GM21825 (cell line): ENCODE measurements around the gene ACAD8.
A peak's percentile ranks its signal among the peaks of the same experiment; 100 is the strongest.
"Not testable (repeated sequence)": the region's sequence is repeated elsewhere in the genome, so short reads cannot be mapped to it uniquely, and the experiment has no call there.

Experiments
- ATAC-seq: cut with Tn5 transposase; IDR thresholded peaks from one replicate; pipeline ENCODE4 v1.9.1; 2021; ENCODE audit warnings: mild to moderate bottlenecking, moderate library complexity; ENCODE audit not compliant: unreplicated experiment

ACAD8 gene

DNA sequence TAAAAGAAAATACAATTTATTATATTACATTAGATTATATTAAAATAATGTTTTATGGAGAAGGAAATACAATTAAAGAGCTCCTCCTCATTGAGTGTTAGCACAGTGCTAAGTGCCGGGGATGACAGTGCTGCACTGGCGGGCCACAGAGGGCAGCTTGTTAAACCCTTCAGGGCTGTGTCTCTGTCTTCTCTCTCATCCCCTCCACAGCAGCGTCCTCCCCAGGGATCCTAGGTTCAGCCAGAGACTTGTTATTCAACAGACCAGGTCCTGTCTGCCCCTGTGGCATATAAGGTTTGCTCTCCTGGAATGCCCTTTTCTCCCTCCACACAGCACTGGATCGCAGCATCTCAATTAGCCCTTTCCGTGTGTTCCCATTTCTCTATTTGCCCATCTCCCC is 14.4 kb upstream of the ACAD8 start:
- no peak for ATAC-seq

DNA sequence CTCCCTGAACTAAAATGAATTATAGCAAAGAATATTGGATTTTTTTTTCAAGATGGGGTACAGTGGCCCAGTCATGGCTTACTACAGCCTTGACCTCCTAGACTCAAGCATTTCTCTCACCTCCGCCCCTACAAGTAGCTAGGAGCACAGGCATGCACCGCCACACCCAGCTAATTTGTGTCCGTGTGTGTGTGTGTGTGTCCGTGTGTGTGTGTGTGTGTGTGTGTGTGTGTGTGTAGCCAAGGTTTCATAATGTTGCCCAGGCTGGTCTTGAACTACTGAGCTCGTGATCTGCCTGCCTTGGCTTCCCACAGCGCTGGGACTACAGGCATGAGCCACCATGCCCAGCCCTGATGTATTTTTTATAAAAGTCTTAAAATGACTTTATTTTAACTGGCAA is 12.8 kb upstream of the ACAD8 start:
- no peak for ATAC-seq

DNA sequence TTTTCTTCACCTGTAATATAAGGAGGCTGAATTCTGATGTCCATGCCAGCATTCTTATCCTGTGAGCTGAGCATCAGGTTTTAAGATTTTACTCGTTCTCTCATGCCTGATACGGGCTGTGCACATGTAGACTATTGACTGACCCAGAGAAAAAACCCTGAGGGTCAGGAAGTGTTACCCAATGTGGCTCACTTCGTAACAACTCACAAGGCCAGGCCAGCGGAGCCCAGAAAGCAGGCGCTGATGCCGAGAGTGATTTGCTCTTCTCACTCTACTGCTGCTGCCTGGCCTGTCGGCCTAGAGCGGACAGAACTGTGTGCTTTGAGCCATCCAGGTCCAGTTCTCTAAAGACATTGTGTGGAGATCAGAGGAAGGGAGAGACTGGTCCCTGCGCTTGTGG is 11.0 kb upstream of the ACAD8 start:
- ATAC-seq, result no peak

DNA sequence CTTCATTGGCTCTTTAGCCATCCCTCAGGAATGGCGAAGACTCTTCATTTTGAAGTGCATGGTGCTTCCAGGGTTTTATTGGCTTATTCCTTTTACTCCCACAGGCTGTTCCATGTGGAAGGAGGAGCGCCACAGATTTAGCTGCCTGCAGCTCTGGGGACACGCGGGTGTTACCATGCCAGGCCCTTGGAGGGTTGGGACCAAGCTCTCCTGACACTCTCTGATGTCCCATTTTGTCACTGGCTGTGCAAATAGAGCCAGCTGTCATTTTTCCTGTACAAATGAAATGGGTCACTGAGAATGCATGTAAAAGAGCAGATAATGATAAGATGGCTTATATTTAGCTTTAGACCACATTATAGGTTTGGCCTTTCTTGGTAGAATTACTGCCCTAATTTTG is 9.5 kb upstream of the ACAD8 start:
- no peak for ATAC-seq

DNA sequence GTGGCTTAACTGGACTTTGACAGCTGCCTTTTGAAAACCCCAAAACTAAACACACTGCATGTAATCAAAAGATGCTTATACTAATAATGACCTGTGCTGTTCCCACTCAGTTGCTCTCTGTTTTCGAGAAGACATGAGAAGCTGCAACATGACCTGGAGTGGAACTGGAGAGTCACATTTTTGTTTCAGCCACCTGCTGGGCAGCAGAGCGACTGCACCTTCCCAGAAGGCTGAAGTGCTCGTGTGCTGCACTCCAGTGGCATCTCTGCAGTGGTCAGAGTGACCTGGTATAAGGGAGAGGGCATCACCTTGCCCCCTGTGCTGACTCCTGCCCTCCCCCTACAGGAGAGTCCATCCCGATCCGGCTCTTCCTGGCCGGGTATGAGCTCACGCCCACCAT is 8.8 kb upstream of the ACAD8 start:
- peak; percentile 71 for ATAC-seq

DNA sequence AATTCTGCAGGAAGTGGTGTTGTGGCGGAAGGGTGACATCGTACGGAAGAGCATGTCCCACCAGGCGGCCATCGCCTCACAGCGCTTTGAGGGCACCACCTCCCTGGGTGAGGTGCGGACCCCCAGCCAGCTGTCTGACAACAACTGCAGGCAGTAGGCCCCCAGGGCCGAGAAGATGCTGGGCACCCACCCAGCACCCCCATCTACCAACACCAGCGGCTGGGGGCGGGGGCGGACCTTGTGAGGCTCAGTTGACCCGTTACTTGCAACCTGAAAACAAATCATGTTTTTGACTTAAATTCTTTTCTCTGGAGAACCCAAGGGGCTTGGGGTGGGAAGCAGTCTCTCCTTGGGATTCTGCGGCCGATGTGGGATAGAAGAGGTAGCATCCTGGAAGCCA is 7.9 kb upstream of the ACAD8 start:
- no peak for ATAC-seq

DNA sequence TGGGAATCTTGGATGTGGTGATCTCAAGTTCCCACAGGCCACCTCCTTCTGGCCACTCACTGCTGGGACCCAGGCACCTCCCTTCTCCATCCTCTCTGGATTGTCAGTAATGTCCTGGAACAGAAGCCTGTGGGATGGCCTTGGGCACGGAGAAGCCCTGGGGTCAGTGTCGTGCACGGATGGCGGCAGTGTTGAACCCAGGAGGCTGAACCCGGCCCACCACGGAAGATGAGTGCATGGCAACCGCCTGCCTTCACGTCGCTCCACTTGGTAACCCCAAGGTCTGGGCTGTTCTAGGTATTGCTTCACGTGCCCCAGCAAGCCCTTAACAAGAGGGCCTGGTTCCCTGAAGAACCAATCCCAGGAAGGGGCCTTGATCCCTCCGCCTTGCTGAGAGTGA is 7.3 kb upstream of the ACAD8 start:
- no peak for ATAC-seq

DNA sequence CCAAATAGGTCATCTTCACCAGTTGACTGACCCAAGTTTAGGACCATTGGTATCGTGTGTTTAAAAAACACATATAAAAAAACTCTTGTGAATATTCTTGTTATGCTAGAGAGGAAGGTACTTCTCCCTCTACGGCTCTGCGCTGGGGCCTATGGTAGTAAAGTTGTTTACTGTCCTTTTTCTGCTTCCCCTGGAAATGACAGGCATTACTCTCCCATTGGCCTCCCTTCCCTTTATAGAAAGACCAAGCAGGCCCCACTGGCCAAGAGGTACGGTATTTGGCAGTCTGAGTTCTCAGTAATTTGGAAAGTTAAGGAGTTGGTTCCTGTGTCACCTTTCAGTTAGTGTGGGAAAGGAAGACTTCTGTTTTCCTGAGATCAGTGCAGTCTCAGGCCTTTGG is 6.7 kb upstream of the ACAD8 start:
- no peak for ATAC-seq

DNA sequence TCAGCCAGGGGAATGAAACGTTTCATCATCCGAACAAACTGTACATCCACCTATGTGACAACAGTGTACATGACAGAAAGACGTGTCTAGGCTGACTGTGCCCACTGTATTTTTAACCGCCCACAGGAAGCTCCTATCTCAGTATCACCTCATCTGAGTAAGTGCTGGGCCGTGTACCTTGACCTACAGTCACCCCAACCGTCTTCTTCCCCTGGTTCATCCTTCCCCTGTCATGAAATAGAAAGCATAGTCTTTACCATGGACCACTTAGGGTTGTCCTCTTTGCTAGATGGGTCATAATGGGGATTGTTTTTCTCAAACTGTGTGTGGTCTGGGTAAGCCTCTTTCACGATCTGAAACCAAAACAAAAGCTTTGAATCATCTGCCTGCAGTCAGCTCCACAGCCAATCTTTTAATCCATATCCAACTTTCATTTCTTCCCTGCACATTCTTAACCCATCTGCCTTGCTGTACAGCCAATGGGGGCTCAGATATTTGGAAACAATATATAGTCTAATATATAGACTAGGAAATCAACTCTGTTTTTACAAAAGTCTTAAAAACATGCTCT is 4.4 kb upstream of the ACAD8 start:
- no peak for ATAC-seq

DNA sequence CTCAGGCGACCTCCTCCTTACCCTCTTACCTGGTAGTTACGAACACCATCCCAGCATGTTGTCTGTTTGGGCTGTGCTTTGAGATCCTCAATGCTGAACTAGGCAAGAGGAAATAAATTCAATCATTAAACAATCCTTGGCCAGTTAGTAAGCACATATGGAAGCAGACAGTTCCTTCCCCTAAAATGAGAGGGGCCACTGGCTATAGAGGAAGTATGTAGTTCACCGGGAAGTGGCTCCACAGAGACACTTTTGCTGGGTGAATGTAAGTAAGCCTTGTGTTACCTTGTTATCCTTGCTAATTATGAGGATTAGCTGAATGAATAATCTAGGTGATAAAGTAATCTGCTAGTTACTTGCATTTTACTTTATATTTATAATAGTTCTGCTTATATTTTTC is 3.1 kb upstream of the ACAD8 start:
- no peak for ATAC-seq

DNA sequence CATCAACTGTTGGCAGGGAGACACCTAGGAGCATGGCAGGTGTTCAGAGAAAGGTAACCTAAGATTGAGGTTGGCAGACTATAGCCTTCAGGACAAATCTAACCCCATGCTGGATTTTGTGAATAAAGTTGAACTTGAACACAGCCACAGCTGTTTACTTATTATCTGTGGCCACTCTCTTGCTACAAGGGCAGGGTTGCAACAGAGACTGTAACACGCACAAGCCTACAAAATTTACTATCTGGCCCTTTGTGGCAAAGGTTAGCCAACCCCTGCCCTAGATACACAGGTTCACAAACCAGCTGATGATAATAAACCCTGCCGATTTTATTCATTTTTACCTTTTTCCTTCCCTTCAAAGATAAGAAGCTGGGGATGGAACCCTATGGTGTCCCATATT is 2.7 kb upstream of the ACAD8 start:
- no peak for ATAC-seq

DNA sequence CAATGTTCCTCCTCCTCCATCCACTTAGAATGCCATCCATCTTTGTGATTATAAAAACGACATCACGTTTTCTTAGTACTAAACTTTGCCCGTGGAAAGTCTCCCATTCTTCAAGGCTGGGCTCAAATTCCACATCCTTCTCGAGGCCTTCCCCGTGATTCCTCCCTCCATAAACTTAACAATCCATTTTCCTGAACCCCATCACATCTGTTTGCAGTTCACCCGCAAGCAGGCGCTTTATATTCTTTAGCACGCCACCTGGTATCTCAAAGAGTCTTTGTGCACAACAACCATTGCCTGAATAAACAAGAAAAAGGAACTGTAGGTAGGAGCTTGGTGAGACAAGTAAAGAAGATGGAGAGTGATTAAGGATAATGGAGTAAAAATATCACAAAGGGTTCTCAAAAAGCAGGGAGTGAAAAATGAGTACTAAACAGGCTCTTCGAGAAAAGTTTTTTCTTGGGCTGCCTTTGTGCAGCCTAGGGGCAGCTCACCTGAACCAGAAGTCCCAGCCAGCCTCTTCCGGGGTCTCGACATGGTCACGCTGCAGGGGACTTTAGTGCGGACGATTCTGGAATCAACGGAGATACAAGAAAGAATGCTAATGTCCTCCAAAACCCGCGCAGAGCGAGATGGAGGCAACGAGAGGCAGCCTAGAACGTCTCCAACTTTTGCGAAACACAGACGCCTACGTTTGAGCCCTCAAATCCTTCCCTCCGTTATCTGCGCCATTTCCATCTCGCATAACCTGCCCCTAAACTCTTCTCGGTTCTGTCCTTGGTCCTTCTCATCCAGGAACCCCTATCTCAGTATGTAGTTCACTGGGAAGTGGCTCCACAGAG is 801 bp upstream of the ACAD8 start:
- peak; percentile 25 for ATAC-seq

DNA sequence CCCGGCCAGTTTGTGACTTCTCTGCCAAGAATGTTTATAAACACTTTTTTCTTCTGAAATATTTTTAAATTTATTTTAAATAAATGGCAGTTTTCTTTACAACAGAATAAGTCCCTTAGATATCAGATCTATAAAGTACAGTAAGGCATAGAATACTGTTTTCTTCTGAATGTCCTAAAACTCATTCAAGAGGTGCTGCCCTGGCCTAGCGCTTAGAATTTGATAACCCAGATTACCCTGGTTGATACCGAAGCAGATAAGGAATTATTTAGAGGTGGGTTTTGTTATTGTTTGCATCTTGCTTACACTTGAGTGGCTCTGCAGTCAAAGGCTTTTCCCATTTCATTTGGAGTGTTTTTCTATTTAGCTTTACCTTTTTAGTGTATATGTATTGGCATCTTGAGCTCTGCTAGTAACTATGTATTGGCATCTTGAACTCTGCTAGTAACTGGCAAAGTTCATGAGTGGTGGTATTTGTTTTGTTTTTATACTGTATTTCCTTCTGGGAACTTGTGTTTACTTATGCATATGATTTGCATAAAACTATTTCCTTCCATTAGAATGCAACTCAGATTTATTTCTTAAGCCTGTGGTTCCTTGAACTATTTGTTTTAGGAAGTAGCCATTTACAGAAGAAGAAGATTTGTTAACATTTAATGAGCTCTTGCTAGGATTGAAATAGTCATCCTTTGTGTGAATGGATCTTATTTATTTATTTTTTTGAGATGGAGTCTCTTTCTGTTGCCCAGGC is 1.2 kb downstream of the ACAD8 start:
- no peak for ATAC-seq

DNA sequence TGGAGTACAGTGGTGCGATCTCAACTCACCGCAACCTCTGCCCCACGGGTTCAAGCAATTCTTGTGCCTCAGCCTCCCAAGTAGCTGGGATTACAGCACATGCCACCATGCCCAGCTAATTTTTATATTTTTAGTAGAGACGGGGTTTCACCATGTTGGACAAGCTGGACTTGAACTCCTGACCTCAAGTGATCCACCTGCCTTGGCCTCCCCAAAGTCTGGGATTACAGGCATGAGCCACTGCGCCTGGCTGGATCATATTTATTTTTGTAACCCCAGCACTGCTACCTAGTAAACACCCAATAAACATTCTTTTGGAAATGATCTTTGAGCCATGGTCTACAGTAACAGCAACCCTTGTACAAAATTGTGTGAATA is 1.8 kb downstream of the ACAD8 start:
- not testable (repeated sequence) for ATAC-seq

DNA sequence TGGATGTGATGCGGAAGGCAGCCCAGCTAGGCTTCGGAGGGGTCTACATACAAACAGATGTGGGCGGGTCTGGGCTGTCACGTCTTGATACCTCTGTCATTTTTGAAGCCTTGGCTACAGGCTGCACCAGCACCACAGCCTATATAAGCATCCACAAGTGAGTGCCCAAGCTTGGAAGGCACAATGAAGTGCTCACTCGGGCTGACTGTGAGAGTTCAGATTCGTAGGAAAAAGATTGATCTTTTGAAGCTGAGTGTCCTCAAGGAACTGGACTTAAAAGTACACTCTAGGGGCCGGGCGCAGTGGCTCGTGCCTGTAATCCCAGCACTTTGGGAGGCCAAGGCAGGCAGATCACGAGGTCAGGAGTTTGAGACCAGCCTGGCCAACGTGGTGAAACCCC is 3.7 kb downstream of the ACAD8 start:
- no peak for ATAC-seq

DNA sequence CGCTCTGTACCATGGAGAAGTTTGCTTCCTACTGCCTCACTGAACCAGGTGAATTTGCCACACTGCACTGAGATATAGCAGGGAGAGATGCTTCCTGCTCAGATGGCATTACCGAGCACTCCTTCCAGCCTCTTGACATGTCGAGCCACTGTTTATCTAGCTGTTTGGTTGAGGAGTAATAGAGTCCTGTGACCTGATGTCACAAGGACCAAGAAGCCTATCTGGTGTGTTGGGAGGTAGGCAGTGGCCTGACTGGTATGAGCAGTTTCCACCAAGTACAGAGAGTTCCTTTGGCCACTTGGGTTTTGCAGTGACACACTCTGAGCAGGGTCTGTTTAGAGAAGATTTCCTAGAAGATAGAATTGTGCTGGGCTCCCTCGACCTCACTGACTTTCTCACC is 5.2 kb downstream of the ACAD8 start:
- no peak for ATAC-seq

DNA sequence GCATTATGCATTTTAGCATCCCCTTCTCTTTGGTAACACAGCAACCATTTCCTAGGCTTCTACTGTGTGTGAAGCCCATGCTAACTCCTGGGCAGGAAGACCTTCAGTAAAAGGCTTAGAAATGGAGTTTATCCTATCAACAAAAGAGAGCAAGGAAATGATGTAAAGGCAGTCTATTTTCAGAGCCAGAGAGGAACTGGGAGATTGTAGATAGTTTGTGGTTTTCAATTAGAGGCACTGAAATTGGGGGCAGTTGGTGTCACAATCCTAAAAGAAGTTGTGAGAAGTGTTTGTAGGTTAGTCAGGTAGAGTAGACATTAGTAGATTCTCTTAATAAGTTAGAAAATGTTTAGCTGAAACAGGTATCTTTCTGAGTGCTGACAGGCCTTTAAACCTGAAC is 7.1 kb downstream of the ACAD8 start:
- no peak for ATAC-seq

DNA sequence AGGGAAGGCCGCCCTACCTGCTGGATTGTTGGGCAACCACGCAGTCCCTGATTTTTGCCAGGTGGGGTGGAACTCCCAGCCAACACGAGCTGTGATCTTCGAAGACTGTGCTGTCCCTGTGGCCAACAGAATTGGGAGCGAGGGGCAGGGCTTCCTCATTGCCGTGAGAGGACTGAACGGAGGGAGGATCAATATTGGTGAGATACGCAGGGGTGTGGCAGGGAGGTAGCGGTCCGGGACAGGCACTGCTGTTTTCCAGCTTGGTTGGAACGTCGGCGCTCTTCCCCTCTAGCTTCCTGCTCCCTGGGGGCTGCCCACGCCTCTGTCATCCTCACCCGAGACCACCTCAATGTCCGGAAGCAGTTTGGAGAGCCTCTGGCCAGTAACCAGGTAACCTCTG is 7.6 kb downstream of the ACAD8 start:
- ATAC-seq, result no peak

DNA sequence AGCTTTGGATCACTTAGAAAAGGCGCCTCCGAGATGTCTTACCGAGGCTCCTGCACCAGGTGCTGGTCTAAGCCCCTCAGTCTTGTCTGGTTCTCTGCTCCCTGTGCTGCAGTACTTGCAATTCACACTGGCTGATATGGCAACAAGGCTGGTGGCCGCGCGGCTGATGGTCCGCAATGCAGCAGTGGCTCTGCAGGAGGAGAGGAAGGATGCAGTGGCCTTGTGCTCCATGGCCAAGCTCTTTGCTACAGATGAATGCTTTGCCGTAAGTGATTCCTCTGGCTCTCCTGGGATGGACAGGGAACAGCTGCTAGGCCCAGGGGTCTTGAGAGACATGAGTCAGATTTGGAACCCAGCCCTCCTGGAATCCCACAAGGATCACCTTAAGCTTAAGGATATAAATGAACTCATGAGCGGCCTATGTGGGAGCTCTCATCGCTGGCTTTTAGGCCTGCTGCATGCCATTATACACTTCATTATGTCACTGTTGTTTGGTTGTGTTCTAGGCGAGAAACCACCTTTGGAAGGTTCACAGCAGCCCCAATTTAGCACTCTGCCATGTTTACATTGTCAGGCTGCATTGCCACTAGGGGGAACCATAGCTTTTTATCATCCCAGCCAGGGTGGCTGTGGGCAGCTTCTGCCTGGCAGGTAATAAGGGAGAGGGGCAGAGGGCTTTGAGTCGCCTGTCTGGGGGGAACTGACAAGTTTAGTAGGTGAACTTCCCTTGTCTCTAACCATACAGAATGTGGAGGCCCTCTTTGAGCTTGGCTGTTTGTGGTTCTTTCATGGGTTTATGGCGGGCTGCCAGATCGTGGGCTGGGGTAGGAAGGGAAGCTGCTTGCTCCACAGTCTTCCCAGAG is 8.5 kb downstream of the ACAD8 start:
- no peak for ATAC-seq

DNA sequence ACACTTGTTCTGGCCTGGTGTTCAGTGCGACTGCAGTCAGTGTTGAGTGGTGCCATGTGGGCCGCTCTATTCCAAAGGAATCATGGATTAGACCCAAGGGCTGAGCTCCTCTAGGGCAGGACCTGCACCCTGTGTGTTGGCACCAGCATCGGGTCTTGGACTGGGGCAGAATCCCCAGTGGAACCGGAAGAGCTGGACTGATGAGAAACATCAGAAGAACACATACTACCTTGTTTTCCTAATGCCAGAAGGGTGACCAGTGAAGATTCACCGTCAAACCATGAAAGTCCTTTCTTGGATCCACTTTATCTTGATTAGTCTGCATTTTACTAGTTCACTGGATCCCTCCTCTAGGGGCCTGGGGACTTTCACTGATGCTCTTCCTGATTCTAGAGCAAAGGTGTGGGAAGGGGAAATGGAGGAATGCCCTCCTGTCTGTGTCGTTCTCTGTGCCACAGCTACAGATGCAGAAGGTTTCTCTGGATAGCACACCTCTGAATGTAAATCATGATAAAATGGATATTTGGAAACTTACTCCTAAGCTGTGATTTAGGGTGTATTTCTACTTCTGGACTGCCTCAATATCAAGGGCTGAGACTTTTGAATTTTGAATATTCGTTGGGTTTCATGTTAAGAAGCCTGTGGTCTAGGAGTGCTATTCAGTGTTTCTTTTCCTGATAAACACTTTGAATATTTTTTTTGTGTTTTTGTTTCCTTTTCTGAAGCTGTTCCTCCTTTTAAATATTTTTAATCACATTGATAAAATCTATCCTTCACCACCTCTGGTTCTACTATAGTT is 11.8 kb downstream of the ACAD8 start:
- ATAC-seq, result no peak
